Esophagus squamous epithelium (tissue), 5 donors: Measurements from ENCODE around the gene VAT1. TPM values are rescaled to one million over a fixed set of nuclear protein-coding genes. Genes with fewer than 3 reads are reported as not detected.

Source experiments
- DNase-seq: peaks from one replicate; lab custom pipeline; 2025; lab: John Stamatoyannopoulos, UW
- H3K27ac ChIP-seq, 4 donors: fragments of 200-600 bp; sonication (generic); one replicate each; pipeline ENCODE4 v1.5.1; 2016 to 2019; ENCODE audit warnings: mild to moderate bottlenecking in 1 of 4
- H3K27me3 ChIP-seq, 4 donors: fragments of 200-600 bp; sonication (generic); 1 replicate in 3 of 4; 2 replicates in 1 of 4; pipeline versions ENCODE4 v1.5.1 to v1.6.0; 2017 to 2021; ENCODE audit warnings: antibody characterized with exemption in 1 of 4
- H3K36me3 ChIP-seq, 3 donors: fragments of 200-600 bp; sonication (generic); one replicate each; pipeline ENCODE4 v1.5.1; 2016 to 2019
- H3K4me1 ChIP-seq, 3 donors: fragments of 200-600 bp; sonication (generic); one replicate each; pipeline ENCODE4 v1.5.1; 2017 to 2019
- H3K4me3 ChIP-seq, 4 donors: fragments of 200-600 bp; sonication (generic); 1 replicate in 3 of 4; 2 replicates in 1 of 4; pipeline ENCODE4 v1.5.1; 2016 to 2019; ENCODE audit warnings: mild to moderate bottlenecking in 2 of 4, moderate library complexity in 1 of 4
- H3K9me3 ChIP-seq, 3 donors: fragments of 200-600 bp; sonication (generic); one replicate each; pipeline ENCODE4 v1.5.1; 2016 to 2019
- CTCF ChIP-seq, 6 experiments: fragments of 450-650 bp in 4 of 6; fragments of 200-600 bp in 2 of 6; sonication (generic) in 2 of 6; IDR thresholded peaks; one replicate each; pipeline ENCODE4 v1.5.1; 2016 to 2019; ENCODE audit warnings: antibody characterized with exemption in 6 of 6, mild to moderate bottlenecking in 4 of 6, moderate library complexity in 4 of 6
- POLR2A ChIP-seq, 4 donors: fragments of 450-650 bp; IDR thresholded peaks; one replicate each; pipeline ENCODE4 v1.6.1; 2017; ENCODE audit warnings: antibody characterized with exemption in 4 of 4, mild to moderate bottlenecking in 4 of 4, moderate library complexity in 3 of 4
- WGBS, 2 donors: methylation state at CpG; one replicate each; pipeline ENCODE4 v1.1.5; 2018; 5-methylcytosine and 5-hydroxymethylcytosine counted together
- intact Hi-C: fragments of 100-400 bp; cut with DNase I; formaldehyde crosslinking; loops from one replicate; pipeline ENCODE4 v1.15.0; 2022
- total RNA-seq, 4 donors: library from RNA; depleted of rRNA; stranded (reverse); fragments of >200 nt; gene quantifications; one replicate each; pipeline ENCODE4 v1.1.0, GENCODE V29; 2016
- donor health status: DM: yes; HTN: yes; CAD: no.

VAT1 gene
- total RNA-seq, 4 donors from 2014 or later = 50.5 to 154 (median 110) TPM

- Histone ChIP-seq H3K27ac (no peak overlapping the region), H3K27me3 (no peaks in the 10 kb centered on the region), H3K4me1 (no peaks in the 10 kb centered on the region), H3K4me3 (no peak overlapping the region), H3K9me3 (no peaks in the 10 kb centered on the region), H3K36me3 (no peaks in the 10 kb centered on the region)
- intact Hi-C loops = no loop called here
- DNase-seq = no peak
- TF ChIP-seq POLR2A (IDR thresholded peaks at IDR 0.05) (no peak), CTCF (IDR thresholded peaks at IDR 0.05) (no peak)
- WGBS, 2 donors = 78 to 93% methylated on average over 3 of the region's 3 CpGs
Observed at GRCh38 chr17:43034894-43035293, 12.7 kb upstream of the VAT1 start.

- no peaks in the 10 kb centered on the region for H3K27me3 ChIP-seq
- 48 to 50% methylated on average over 7 to 11 of the region's 12 CpGs for WGBS, 2 donors
- H3K27ac ChIP-seq = no peak overlapping the region
- no peak overlapping the region for H3K4me3 ChIP-seq
- no peaks in the 10 kb centered on the region for H3K4me1 ChIP-seq
- no peak for DNase-seq
- TF ChIP-seq POLR2A (IDR thresholded peaks at IDR 0.05) (no peak), CTCF (IDR thresholded peaks at IDR 0.05) (no peak)
- no peaks in the 10 kb centered on the region for H3K9me3 ChIP-seq
- intact Hi-C loops = no loop called here
- H3K36me3 ChIP-seq = no peaks in the 10 kb centered on the region
Observed at GRCh38 chr17:43033948-43034881, 12.0 kb upstream of the VAT1 start.

GRCh38 chr17:43031666-43032065 is 9.5 kb upstream of the VAT1 start:
- intact Hi-C loops = no loop called here
- WGBS, 2 donors = 66 to 76% methylated on average over 3 of the region's 3 CpGs
- H3K27ac ChIP-seq = no peak overlapping the region

GRCh38 chr17:43030137-43030767 is 8.1 kb upstream of the VAT1 start:
- 59 to 68% methylated on average over 6 of the region's 6 CpGs for WGBS, 2 donors
- intact Hi-C loops = no loop called here
- Histone ChIP-seq H3K27ac (no peak overlapping the region), H3K27me3 (no peaks in the 10 kb centered on the region), H3K4me1 (peaks cover 0 to 4% (median 2%) of the 10 kb centered on the region in 3 donors), H3K36me3 (no peaks in the 10 kb centered on the region), H3K9me3 (no peaks in the 10 kb centered on the region), H3K4me3 (no peak overlapping the region)
- no peak for DNase-seq
- no peak for TF ChIP-seq CTCF (IDR thresholded peaks at IDR 0.05)
- no peak for TF ChIP-seq POLR2A (IDR thresholded peaks at IDR 0.05)

More at GRCh38 chr17:43031666-43032065, 9.5 kb upstream of the VAT1 start:
- no peaks in the 10 kb centered on the region for H3K9me3 ChIP-seq
- DNase-seq = no peak
- H3K27me3 ChIP-seq = no peaks in the 10 kb centered on the region
- TF ChIP-seq POLR2A (IDR thresholded peaks at IDR 0.05) = no peak
- no peak for TF ChIP-seq CTCF (IDR thresholded peaks at IDR 0.05)
- no peak overlapping the region for H3K4me3 ChIP-seq
- H3K4me1 ChIP-seq = no peaks in the 10 kb centered on the region
- H3K36me3 ChIP-seq = no peaks in the 10 kb centered on the region
